ENCODE results near the gene ATIC. TPM values are rescaled to one million over a fixed set of nuclear protein-coding genes. Genes with fewer than 3 reads are reported as not detected.

The ATIC gene
- total and polyA plus RNA-seq, 8 donors = 78.6 to 107 (median 97.9) TPM

GRCh38 chr2:215391531-215391930 lies 79.7 kb downstream of the ATIC start:
- Histone ChIP-seq H3K27me3 (no peaks in the 10 kb centered on the region), H3K27ac (no peak overlapping the region), H3K4me1 (peaks cover 0 to under 1% of the 10 kb centered on the region in 2 donors), H3K9me3 (no peaks in the 10 kb centered on the region), H3K4me3 (no peak overlapping the region), H3K36me3 (peaks cover 0 to 39% of the 10 kb centered on the region in 2 donors)
- intact Hi-C loops (cut with DNase I) = no loop called here
- ATAC-seq = no peak
- no peak for DNase-seq
- TF ChIP-seq CTCF (IDR thresholded peaks at IDR 0.05) = no peak

GRCh38 chr2:215392164-215392563 lies 80.3 kb downstream of the ATIC start:
- Histone ChIP-seq H3K4me3 (no peak overlapping the region), H3K27ac (no peak overlapping the region), H3K9me3 (no peaks in the 10 kb centered on the region), H3K27me3 (no peaks in the 10 kb centered on the region), H3K4me1 (peaks cover 0 to 7% of the 10 kb centered on the region in 2 donors), H3K36me3 (peaks cover 0 to 40% of the 10 kb centered on the region in 2 donors)
- intact Hi-C loops (cut with DNase I) = no loop called here
- DNase-seq = no peak
- no peak for ATAC-seq
- no peak for TF ChIP-seq CTCF (IDR thresholded peaks at IDR 0.05)

GRCh38 chr2:215392687-215393270 lies 80.9 kb downstream of the ATIC start:
- DNase-seq (no peak), ATAC-seq (no peak)
- intact Hi-C loops (cut with DNase I) = no loop called here
- TF ChIP-seq CTCF (IDR thresholded peaks at IDR 0.05) = no peak
- H3K4me1 ChIP-seq = peaks cover 0 to 8% of the 10 kb centered on the region in 2 donors
- no peaks in the 10 kb centered on the region for H3K27me3 ChIP-seq
- no peak overlapping the region for H3K27ac ChIP-seq
- H3K36me3 ChIP-seq = peaks cover 0 to 46% of the 10 kb centered on the region in 2 donors
- H3K4me3 ChIP-seq = no peak overlapping the region
- no peaks in the 10 kb centered on the region for H3K9me3 ChIP-seq

- Histone ChIP-seq H3K27me3 (no peaks in the 10 kb centered on the region), H3K4me3 (no peak overlapping the region), H3K36me3 (peaks cover 0 to 48% of the 10 kb centered on the region in 2 donors), H3K27ac (no peak overlapping the region), H3K4me1 (peaks cover 3 to 8% of the 10 kb centered on the region in 2 donors), H3K9me3 (no peaks in the 10 kb centered on the region)
- ATAC-seq (no peak), DNase-seq (no peak)
- intact Hi-C loops (cut with DNase I) = no loop called here
- no peak for TF ChIP-seq CTCF (IDR thresholded peaks at IDR 0.05)
Observed at GRCh38 chr2:215394102-215394805, 82.4 kb downstream of the ATIC start.

- intact Hi-C loops (cut with DNase I) = no loop called here
- H3K27ac ChIP-seq = no peak overlapping the region
- no peak for TF ChIP-seq CTCF (IDR thresholded peaks at IDR 0.05)
- peaks cover 0 to 41% of the 10 kb centered on the region in 2 donors for H3K36me3 ChIP-seq
- no peaks in the 10 kb centered on the region for H3K9me3 ChIP-seq
- peaks cover 3 to 8% of the 10 kb centered on the region in 2 donors for H3K4me1 ChIP-seq
- no peak overlapping the region for H3K4me3 ChIP-seq
- H3K27me3 ChIP-seq = no peaks in the 10 kb centered on the region
- ATAC-seq (no peak), DNase-seq (no peak)
Observed at GRCh38 chr2:215395687-215396460, 84.0 kb downstream of the ATIC start.
